Measurements from ENCODE around the gene KCNIP3. TPM values are rescaled to one million over a fixed set of nuclear protein-coding genes. Genes with fewer than 3 reads are reported as not detected.
A peak's percentile ranks its signal among the peaks of the same experiment; 100 is the strongest.

The KCNIP3 gene
- total and polyA plus RNA-seq, 10 donors, result 0.59 to 5.2 (median 3.0) TPM

DNA sequence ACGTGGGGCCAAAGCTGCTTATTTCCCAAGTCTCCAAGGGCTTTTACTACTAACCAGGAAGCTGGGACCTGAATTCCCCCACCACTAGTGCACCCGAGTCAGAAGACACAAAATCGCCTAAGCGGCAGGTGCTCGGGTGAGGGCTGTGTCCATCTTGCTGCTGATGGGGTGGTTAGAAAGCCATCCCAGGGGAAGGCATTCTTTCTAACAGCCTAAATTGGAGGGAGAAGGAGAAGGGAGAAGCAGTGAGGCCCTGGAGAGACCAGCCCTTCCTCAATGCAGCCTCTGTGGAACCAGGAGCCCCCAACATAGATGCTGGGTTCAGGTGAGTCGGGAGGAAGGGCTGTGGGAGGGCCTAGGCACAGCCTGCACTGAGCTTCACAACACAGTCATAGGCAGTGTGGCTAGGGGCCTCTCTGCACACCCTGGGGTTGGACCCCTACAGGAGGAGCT lies 24.8 kb upstream of the KCNIP3 start:
- Histone ChIP-seq H3K4me3 (no peak overlapping the region), H3K4me1 (no peaks in the 10 kb centered on the region), H3K27ac (no peak overlapping the region), H3K27me3 (replicated peaks in 1 of 7) (no peaks in the 10 kb centered on the region), H3K36me3 (no peaks in the 10 kb centered on the region), H3K9me3 (no peaks in the 10 kb centered on the region)
- intact Hi-C loops (cut with DNase I; ENCODE audit: low total_unique reads), result no loop called here
- DNase-seq, result peak; percentile 64
- 78 to 93% (median 89%) methylated on average over 5 to 6 of the region's 6 CpGs for WGBS, 5 donors
- TF ChIP-seq POLR2AphosphoS5 (IDR thresholded peaks at IDR 0.05) (no peak), CTCF (IDR thresholded peaks at IDR 0.05 in 8 of 11, conservative IDR thresholded peaks at IDR 0.05 in 3 of 11) (no peak), POLR2A (IDR thresholded peaks at IDR 0.05) (no peak)

DNA sequence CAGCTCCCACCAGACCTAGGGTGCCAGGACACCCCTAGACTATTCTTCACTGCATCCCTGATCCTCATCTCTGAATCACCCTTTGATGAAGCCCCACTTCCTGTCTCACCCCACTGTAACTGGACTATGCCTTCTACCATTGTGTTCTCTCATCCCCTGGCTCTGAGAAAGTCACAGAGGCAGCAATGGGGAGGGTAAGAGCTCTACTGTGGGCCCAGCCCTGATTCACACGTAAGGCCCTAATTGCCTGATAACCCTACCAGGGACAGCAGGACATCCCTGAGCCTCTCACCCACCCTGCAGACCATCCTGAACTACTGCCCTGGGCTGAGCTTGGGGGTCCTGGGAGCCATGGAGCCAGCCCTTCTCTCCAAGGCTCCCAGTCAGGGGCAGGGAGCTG lies 24.4 kb upstream of the KCNIP3 start:
- WGBS, 5 donors, result 58 to 90% (median 85%) methylated on average over 1 of the region's 1 CpG
- Histone ChIP-seq H3K36me3 (no peaks in the 10 kb centered on the region), H3K9me3 (no peaks in the 10 kb centered on the region), H3K27me3 (replicated peaks in 1 of 7) (no peaks in the 10 kb centered on the region), H3K27ac (no peak overlapping the region), H3K4me1 (no peaks in the 10 kb centered on the region), H3K4me3 (no peak overlapping the region)
- intact Hi-C loops (cut with DNase I; ENCODE audit: low total_unique reads), result no loop called here
- TF ChIP-seq POLR2A (IDR thresholded peaks at IDR 0.05), result no peak
- TF ChIP-seq CTCF (IDR thresholded peaks at IDR 0.05 in 8 of 11, conservative IDR thresholded peaks at IDR 0.05 in 3 of 11), result no peak
- no peak for TF ChIP-seq POLR2AphosphoS5 (IDR thresholded peaks at IDR 0.05)
- peak; percentile 30 for DNase-seq

DNA sequence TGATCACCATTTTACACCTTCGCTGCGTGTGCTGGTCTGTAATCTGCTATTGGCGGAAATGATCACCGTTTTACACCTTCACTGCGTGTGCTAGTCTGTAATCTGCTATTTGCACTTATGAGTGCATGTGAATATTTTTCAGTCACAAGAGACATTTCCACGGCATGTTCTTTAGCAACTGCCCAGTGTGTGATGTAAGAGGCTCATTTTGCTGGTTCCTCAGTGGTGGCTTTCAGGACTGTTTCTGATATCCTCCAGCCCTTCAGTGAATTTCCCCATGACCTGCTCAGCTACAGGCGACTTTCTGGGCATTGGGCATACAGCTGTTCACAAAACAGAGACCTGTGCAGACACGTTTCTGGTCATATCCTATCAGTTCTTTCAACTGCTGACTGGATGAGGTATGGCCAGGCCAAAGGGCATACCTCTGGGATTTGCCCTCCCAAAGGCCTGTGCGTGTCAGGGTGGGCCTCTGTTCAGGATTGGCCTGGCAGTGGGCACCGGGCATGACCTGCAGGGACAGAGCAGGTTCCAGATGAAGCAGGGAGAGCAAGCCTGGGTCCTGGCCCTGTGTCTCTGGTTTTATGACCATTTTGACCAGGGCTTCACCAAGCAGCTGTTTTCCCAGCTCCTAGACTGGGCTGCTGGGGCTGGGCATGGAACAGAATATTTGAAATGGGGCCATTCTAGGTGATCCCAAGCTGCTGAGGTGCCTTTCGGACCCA lies 23.4 kb upstream of the KCNIP3 start:
- TF ChIP-seq CTCF (IDR thresholded peaks at IDR 0.05 in 8 of 11, conservative IDR thresholded peaks at IDR 0.05 in 3 of 11) (no peak), POLR2A (IDR thresholded peaks at IDR 0.05) (no peak), POLR2AphosphoS5 (IDR thresholded peaks at IDR 0.05) (no peak)
- H3K27me3 ChIP-seq (replicated peaks in 1 of 7), result no peaks in the 10 kb centered on the region
- peak; percentile 64 for DNase-seq
- intact Hi-C loops (cut with DNase I; ENCODE audit: low total_unique reads), result no loop called here
- WGBS, 5 donors, result 79 to 92% (median 83%) methylated on average over 9 to 11 of the region's 11 CpGs
- H3K9me3 ChIP-seq, result no peaks in the 10 kb centered on the region
- H3K4me3 ChIP-seq, result no peak overlapping the region
- no peak overlapping the region for H3K27ac ChIP-seq
- no peaks in the 10 kb centered on the region for H3K36me3 ChIP-seq
- H3K4me1 ChIP-seq, result no peaks in the 10 kb centered on the region

GRCh38 chr2:95274291-95275150 lies 22.6 kb upstream of the KCNIP3 start, which contains the start of gene PROM2:
Gene PROM2 (plus strand): TSS chr2:95274449. CDS start chr2:95274586, 137 bp downstream.
- H3K9me3 ChIP-seq, result no peaks in the 10 kb centered on the region
- intact Hi-C loops (cut with DNase I; ENCODE audit: low total_unique reads), result no loop called here
- no peaks in the 10 kb centered on the region for H3K4me1 ChIP-seq
- TF ChIP-seq CTCF (IDR thresholded peaks at IDR 0.05 in 8 of 11, conservative IDR thresholded peaks at IDR 0.05 in 3 of 11) (no peak), POLR2A (IDR thresholded peaks at IDR 0.05) (no peak), POLR2AphosphoS5 (IDR thresholded peaks at IDR 0.05) (no peak)
- no peaks in the 10 kb centered on the region for H3K36me3 ChIP-seq
- H3K27me3 ChIP-seq (replicated peaks in 1 of 7), result no peaks in the 10 kb centered on the region
- 82 to 89% (median 87%) methylated on average over 13 to 17 of the region's 17 CpGs for WGBS, 5 donors
- H3K27ac ChIP-seq, result no peak within 1 kb of the TSS
- peak; percentile 62 for DNase-seq
- no peak within 1 kb of the TSS for H3K4me3 ChIP-seq
